Endothelial cell of umbilical vein (primary cell): Measurements from ENCODE around the gene APELA. TPM values are rescaled to one million over a fixed set of nuclear protein-coding genes. Genes with fewer than 3 reads are reported as not detected.

Experiments
- Bru-seq: library from RNA; stranded (reverse); fragments of 400-500 nt; gene quantifications from one replicate; lab custom pipeline; 2021; lab: Mats Ljungman, UMichigan
- BruChase-seq, 2 experiments: library from RNA; stranded (reverse); fragments of 400-500 nt; gene quantifications; one replicate each; lab custom pipeline; 2021; lab: Mats Ljungman, UMichigan
- BruUV-seq: library from RNA; stranded (reverse); fragments of 400-500 nt; replicated peaks from 2 replicates; lab custom pipeline; 2021; lab: Mats Ljungman, UMichigan
- CTCF ChIA-PET: fragments of 300-600, 350-600 bp; sonication (Branson Sonifier 250); formaldehyde crosslinking; loops from one replicate; lab custom pipeline; 2021; ENCODE audit warnings: antibody characterized with exemption, inconsistent platforms; lab: Charles Lee
- POLR2A ChIA-PET: fragments of 300-600, 350-600 bp; sonication (Branson Sonifier 250); formaldehyde crosslinking; loops from one replicate; lab custom pipeline; 2021; ENCODE audit warnings: antibody characterized with exemption, inconsistent platforms; lab: Charles Lee
- DNase-seq: peaks from one replicate; pipeline ENCODE4 v3.0.0-alpha.2; 2011; ENCODE audit warnings: low read depth, low spot score
- FAIRE-seq: peaks from 2 replicates; lab custom pipeline; 2011; peaks lifted over from hg19 to GRCh38; lab: Jason Lieb, UNC
- H2AFZ ChIP-seq: 2 replicates; pipeline ENCODE4 v1.6.0; 2012; ENCODE audit warnings: low read depth, low read length, control low read depth, inconsistent platforms
- H3K27ac ChIP-seq: 2 replicates; pipeline ENCODE4 v1.5.1; 2011; ENCODE audit warnings: low read depth, mild to moderate bottlenecking, control low read depth, low read length, moderate library complexity; ENCODE audit not compliant: insufficient read depth
- H3K27me3 ChIP-seq, 2 experiments: 2 replicates each; pipeline versions ENCODE4 v1.6.0 to v1.6.1; 2011; ENCODE audit warnings: low read length in 2 of 2, mixed read lengths in 1 of 2; ENCODE audit not compliant: control insufficient read depth in 2 of 2, insufficient read depth in 2 of 2
- H3K36me3 ChIP-seq, 2 experiments: 2 replicates in 1 of 2; 3 replicates in 1 of 2; pipeline ENCODE4 v1.5.1; 2011; ENCODE audit warnings: low read length in 2 of 2, mild to moderate bottlenecking in 1 of 2, moderate library complexity in 1 of 2; ENCODE audit not compliant: control insufficient read depth in 2 of 2, insufficient read depth in 2 of 2; ENCODE audit errors: extremely low read depth in 1 of 2
- H3K4me1 ChIP-seq: 3 replicates; pipeline ENCODE4 v1.5.1; 2011; ENCODE audit warnings: mild to moderate bottlenecking, low read length; ENCODE audit not compliant: control insufficient read depth, insufficient read depth; ENCODE audit errors: extremely low read depth
- H3K4me2 ChIP-seq: 2 replicates; pipeline ENCODE4 v1.6.1; 2011; ENCODE audit warnings: low read length, control low read depth, mixed read lengths; ENCODE audit not compliant: insufficient read depth
- H3K4me3 ChIP-seq, 3 experiments: fragments of 200-600 bp in 1 of 3; sonication (generic), shearing (Covaris generic) in 1 of 3; replicated peaks in 1 of 3; 2 replicates each; pipeline ENCODE4 v1.5.1; 2011 to 2016; ENCODE audit warnings: control low read depth in 3 of 3, low read length in 3 of 3, mild to moderate bottlenecking in 2 of 3, inconsistent platforms in 1 of 3, low read depth in 1 of 3, moderate library complexity in 1 of 3; ENCODE audit not compliant: insufficient read depth in 1 of 3
- H3K79me2 ChIP-seq: 2 replicates; pipeline ENCODE4 v1.6.0; 2012; ENCODE audit warnings: low read length, inconsistent platforms; ENCODE audit not compliant: control insufficient read depth, insufficient read depth
- H3K9ac ChIP-seq: replicated peaks from 2 replicates; pipeline ENCODE3; 2011; ENCODE audit warnings: low read length, control low read depth; ENCODE audit not compliant: insufficient read depth; ENCODE audit errors: extremely low read depth
- H3K9me1 ChIP-seq: replicated peaks from 3 replicates; pipeline ENCODE4 v1.6.0; 2011; ENCODE audit warnings: mild to moderate bottlenecking, low read length; ENCODE audit not compliant: control insufficient read depth, insufficient read depth; ENCODE audit errors: extremely low read depth
- H3K9me3 ChIP-seq: replicated peaks from 2 replicates; pipeline ENCODE4 v1.5.1; 2012; ENCODE audit warnings: low read length, inconsistent platforms; ENCODE audit not compliant: control insufficient read depth, insufficient read depth
- H4K20me1 ChIP-seq: replicated peaks from 2 replicates; pipeline ENCODE3; 2011; ENCODE audit warnings: mild to moderate bottlenecking, low read length; ENCODE audit not compliant: control insufficient read depth, insufficient read depth; ENCODE audit errors: extremely low read depth
- EZH2 ChIP-seq: IDR thresholded peaks from 2 replicates; pipeline ENCODE4 v1.6.1; 2012; ENCODE audit warnings: borderline replicate concordance, low read depth, mild to moderate bottlenecking, moderate library complexity, low read length, inconsistent platforms; ENCODE audit not compliant: severe bottlenecking
- FOS ChIP-seq: IDR thresholded peaks from 2 replicates; pipeline ENCODE4 v1.6.1; 2011; ENCODE audit warnings: mild to moderate bottlenecking, low read length, moderate library complexity, borderline replicate concordance; ENCODE audit not compliant: insufficient read depth
- GATA2 ChIP-seq: IDR thresholded peaks from 2 replicates; pipeline ENCODE4 v1.7.0; 2011; ENCODE audit warnings: low read depth, mild to moderate bottlenecking, moderate library complexity, mixed read lengths, low read length; ENCODE audit not compliant: insufficient read length, insufficient read depth
- JUN ChIP-seq: IDR thresholded peaks from 2 replicates; pipeline ENCODE4 v1.6.1; 2011; ENCODE audit warnings: borderline replicate concordance, low read depth; ENCODE audit not compliant: insufficient read length, insufficient read depth
- MYC ChIP-seq: IDR thresholded peaks from one replicate; pipeline ENCODE4 v1.6.1; 2011; ENCODE audit warnings: mild to moderate bottlenecking, low read depth, low read length
- POLR2A ChIP-seq: IDR thresholded peaks from 2 replicates; pipeline ENCODE4 v1.6.1; 2012; ENCODE audit warnings: low read depth, mild to moderate bottlenecking, control low read depth, low read length
- POLR2AphosphoS5 ChIP-seq: IDR thresholded peaks from 2 replicates; pipeline ENCODE4 v1.6.1; 2012; ENCODE audit warnings: low read depth, mild to moderate bottlenecking, control low read depth, low read length, moderate library complexity; ENCODE audit not compliant: insufficient read depth
- dilution Hi-C: fragments of 300-500 bp; cut with MboI; formaldehyde crosslinking; loops from one replicate; pipeline ENCODE4 v1.15.0; 2019; ENCODE audit warnings: low sequenced_read_pairs; ENCODE audit not compliant: extremely low pct_ligation_motif_present
- intact Hi-C: fragments of 100-400 bp; cut with micrococcal nuclease; formaldehyde crosslinking; loops from one replicate; pipeline ENCODE4 v1.10.0; 2022
- long read RNA-seq: library from polyadenylated mRNA; stranded (forward); transcript quantifications from one replicate; pipeline ENCODE4 v2.0.0, GENCODE V29; 2021
- polyA minus RNA-seq, 3 experiments: library from RNA; depleted of rRNA, polyadenylated mRNA; stranded (reverse); fragments of >200 nt; gene quantifications; 1 replicate in 1 of 3; 2 replicates in 2 of 3; pipeline ENCODE4 v1.2.3, GENCODE V29; 2011
- polyA plus RNA-seq, 4 experiments: library from polyadenylated mRNA; depleted of rRNA in 3 of 4; stranded (reverse) in 3 of 4; unstranded in 1 of 4; fragments of >200 nt; gene quantifications; 2 replicates each; pipeline versions ENCODE4 v1.2.1 to v1.2.3, GENCODE V29; 2011 to 2012; ENCODE audit warnings: missing spikeins in 1 of 4
- total RNA-seq: library from RNA; stranded (reverse); gene quantifications from 2 replicates; pipeline ENCODE4 v1.2.3, GENCODE V29; 2021
- TF ChIP-seq, protein P1 (sequence below), 2 donors: IDR thresholded peaks; 1 replicate in 1 of 2; 2 replicates in 1 of 2; pipeline ENCODE4 v1.5.1; 2011; ENCODE audit warnings: low read length in 2 of 2, mild to moderate bottlenecking in 2 of 2, moderate library complexity in 2 of 2, control low read depth in 1 of 2, inconsistent platforms in 1 of 2, low read depth in 1 of 2; ENCODE audit not compliant: insufficient read depth in 1 of 2; ENCODE audit errors: extremely low read depth in 1 of 2
- TF ChIP-seq, protein P2 (sequence below): IDR thresholded peaks from 2 replicates; pipeline ENCODE4 v1.6.1; 2011; ENCODE audit not compliant: insufficient read depth, insufficient read length

APELA gene, protein sequence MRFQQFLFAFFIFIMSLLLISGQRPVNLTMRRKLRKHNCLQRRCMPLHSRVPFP
- not detected in 2 replicates for total RNA-seq
- polyA plus RNA-seq: not detected in 2 replicates
- polyA plus RNA-seq (2011; cell fraction: cytosol; rRNA removed): not detected in 2 replicates
- not detected in 2 replicates for polyA plus RNA-seq (2011; cell fraction: nucleus; rRNA removed)
- not detected in 2 replicates for polyA plus RNA-seq (2012)
- not detected in 2 replicates for polyA minus RNA-seq
- polyA minus RNA-seq (2011; cell fraction: cytosol; rRNA and poly(A)+ RNA removed): not detected
- not detected in 2 replicates for polyA minus RNA-seq (2011; cell fraction: nucleus; rRNA and poly(A)+ RNA removed)
- not detected for Bru-seq, nascent RNA
- BruChase-seq, experiment 1, labeled RNA remaining after a 6-hour chase: not detected
- BruChase-seq, experiment 2, labeled RNA remaining after a 2-hour chase: not detected
- long read RNA-seq: 0 reads

DNA sequence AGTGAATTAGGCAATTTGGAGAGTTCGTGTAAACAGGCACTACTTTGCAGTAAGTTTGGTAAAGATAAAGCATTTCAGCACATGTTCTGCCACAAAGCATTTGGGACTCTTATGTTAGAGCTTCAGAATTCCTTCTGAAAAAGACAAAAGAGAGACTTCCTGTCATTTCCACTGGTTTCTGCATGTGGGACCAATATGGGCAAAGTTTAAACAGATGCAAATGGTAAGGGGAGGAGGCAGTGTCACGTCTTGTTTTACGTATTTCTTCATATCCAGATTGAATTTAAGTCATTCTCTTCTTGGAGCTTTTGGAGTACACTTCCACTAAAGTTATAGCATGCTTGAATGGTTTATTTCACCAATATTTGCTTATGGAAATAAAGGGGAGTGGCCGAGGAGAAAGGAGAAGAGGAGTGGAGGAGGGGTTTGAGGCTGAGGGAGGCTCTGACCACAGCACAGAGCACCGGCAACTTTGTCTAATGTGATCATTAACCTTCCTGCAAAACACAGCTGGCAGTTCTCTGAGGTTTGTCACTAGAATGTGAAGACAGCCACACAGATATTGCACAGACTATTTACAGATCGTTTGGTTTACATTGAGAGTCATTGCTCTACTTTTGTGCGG lies at the start of gene APELA:
Gene APELA, plus strand, starts transcription at position 479 of the 625 bp plus-strand sequence. CDS start 154 bp downstream, outside the sequence.
- ChIA-PET POLR2A (no interaction called here), CTCF (no interaction called here)
- Histone ChIP-seq H3K27me3 (no peaks in the 10 kb centered on the region), H3K36me3 (no peaks in the 10 kb centered on the region), H3K4me2 (no peak within 1 kb of the TSS), H4K20me1 (no peaks in the 10 kb centered on the region), H3K27ac (no peak within 1 kb of the TSS), H3K9ac (no peak within 1 kb of the TSS), H3K79me2 (no peaks in the 10 kb centered on the region), H3K4me3 (no peak within 1 kb of the TSS), H3K9me3 (no peaks in the 10 kb centered on the region), H3K9me1 (no peaks in the 10 kb centered on the region), H3K4me1 (no peaks in the 10 kb centered on the region), H2AFZ (no peak within 1 kb of the TSS)
- no TSS peak for BruUV-seq
- FAIRE-seq (no peak), DNase-seq (no peak)
- no peak for TF ChIP-seq POLR2A
- TF ChIP-seq MYC: no peak
- no peak for TF ChIP-seq POLR2AphosphoS5
- TF ChIP-seq, protein P1, sequence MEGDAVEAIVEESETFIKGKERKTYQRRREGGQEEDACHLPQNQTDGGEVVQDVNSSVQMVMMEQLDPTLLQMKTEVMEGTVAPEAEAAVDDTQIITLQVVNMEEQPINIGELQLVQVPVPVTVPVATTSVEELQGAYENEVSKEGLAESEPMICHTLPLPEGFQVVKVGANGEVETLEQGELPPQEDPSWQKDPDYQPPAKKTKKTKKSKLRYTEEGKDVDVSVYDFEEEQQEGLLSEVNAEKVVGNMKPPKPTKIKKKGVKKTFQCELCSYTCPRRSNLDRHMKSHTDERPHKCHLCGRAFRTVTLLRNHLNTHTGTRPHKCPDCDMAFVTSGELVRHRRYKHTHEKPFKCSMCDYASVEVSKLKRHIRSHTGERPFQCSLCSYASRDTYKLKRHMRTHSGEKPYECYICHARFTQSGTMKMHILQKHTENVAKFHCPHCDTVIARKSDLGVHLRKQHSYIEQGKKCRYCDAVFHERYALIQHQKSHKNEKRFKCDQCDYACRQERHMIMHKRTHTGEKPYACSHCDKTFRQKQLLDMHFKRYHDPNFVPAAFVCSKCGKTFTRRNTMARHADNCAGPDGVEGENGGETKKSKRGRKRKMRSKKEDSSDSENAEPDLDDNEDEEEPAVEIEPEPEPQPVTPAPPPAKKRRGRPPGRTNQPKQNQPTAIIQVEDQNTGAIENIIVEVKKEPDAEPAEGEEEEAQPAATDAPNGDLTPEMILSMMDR (IDR thresholded peaks at IDR 0.05; ENCODE audit: extremely low read depth in 1 of 2, insufficient read depth in 1 of 2, low read depth in 1 of 2, low read length in 2 of 2): no peak
- no peak for TF ChIP-seq EZH2
- no peak for TF ChIP-seq FOS
- no peak for TF ChIP-seq GATA2
- TF ChIP-seq, protein P2, sequence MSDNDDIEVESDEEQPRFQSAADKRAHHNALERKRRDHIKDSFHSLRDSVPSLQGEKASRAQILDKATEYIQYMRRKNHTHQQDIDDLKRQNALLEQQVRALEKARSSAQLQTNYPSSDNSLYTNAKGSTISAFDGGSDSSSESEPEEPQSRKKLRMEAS: no peak
- TF ChIP-seq JUN: no peak
- dilution Hi-C loops (no loop called here), intact Hi-C loops (no loop called here)
